Mesenchymal stem cell (in vitro differentiated cells and primary cell): Measurements from ENCODE around the gene ATP9B.

Experiments used
- DNase-seq: peaks from one replicate; pipeline ENCODE4 v3.0.0-alpha.2; 2013
- H2AFZ ChIP-seq: one replicate; pipeline ENCODE4 v1.6.1; 2013; ENCODE audit warnings: low read depth, mild to moderate bottlenecking, control low read depth, inconsistent platforms, low read length, moderate library complexity
- H2AK5ac ChIP-seq: 2 replicates; pipeline ENCODE4 v1.6.1; 2013; ENCODE audit warnings: low read length, moderate library complexity, mild to moderate bottlenecking, inconsistent platforms; ENCODE audit not compliant: severe bottlenecking
- H2BK120ac ChIP-seq: one replicate; pipeline ENCODE4 v1.6.1; 2013; ENCODE audit warnings: low read depth, mild to moderate bottlenecking, inconsistent platforms, low read length, moderate library complexity
- H2BK12ac ChIP-seq, 2 experiments: one replicate each; pipeline ENCODE4 v1.6.1; 2013; ENCODE audit warnings: inconsistent platforms in 2 of 2, low read length in 2 of 2, mild to moderate bottlenecking in 2 of 2, moderate library complexity in 2 of 2, control low read depth in 1 of 2
- H2BK15ac ChIP-seq: one replicate; pipeline ENCODE4 v1.6.1; 2013; ENCODE audit warnings: mild to moderate bottlenecking, low read depth, inconsistent platforms; ENCODE audit not compliant: poor library complexity, severe bottlenecking
- H2BK5ac ChIP-seq: 2 replicates; pipeline ENCODE4 v1.6.1; 2013; ENCODE audit warnings: low read depth, mild to moderate bottlenecking, low read length, control low read depth, inconsistent platforms; ENCODE audit not compliant: poor library complexity, severe bottlenecking
- H3K14ac ChIP-seq, 2 experiments: one replicate each; pipeline ENCODE4 v1.6.1; 2013; ENCODE audit warnings: inconsistent platforms in 2 of 2, low read length in 2 of 2, control low read depth in 1 of 2, mild to moderate bottlenecking in 1 of 2, moderate library complexity in 1 of 2
- H3K18ac ChIP-seq, 2 experiments: one replicate each; pipeline ENCODE4 v1.6.1; 2013; ENCODE audit warnings: inconsistent platforms in 2 of 2, low read length in 2 of 2, control low read depth in 1 of 2, low read depth in 1 of 2, mild to moderate bottlenecking in 1 of 2
- H3K23ac ChIP-seq, 2 experiments: one replicate each; pipeline ENCODE4 v1.6.1; 2013; ENCODE audit warnings: inconsistent platforms in 2 of 2, low read length in 2 of 2, mild to moderate bottlenecking in 2 of 2, moderate library complexity in 2 of 2, control low read depth in 1 of 2
- H3K27ac ChIP-seq: 2 replicates; pipeline ENCODE4 v1.5.1; 2013; ENCODE audit warnings: mild to moderate bottlenecking, moderate library complexity, low read length, control low read depth, inconsistent platforms; ENCODE audit not compliant: poor library complexity, severe bottlenecking
- H3K27me3 ChIP-seq, 2 experiments: 2 replicates each; pipeline versions ENCODE4 v1.6.1 to v1.7.0; 2013; ENCODE audit warnings: low read length in 2 of 2, mild to moderate bottlenecking in 2 of 2, moderate library complexity in 2 of 2, control low read depth in 1 of 2, inconsistent platforms in 1 of 2; ENCODE audit not compliant: control insufficient read depth in 1 of 2, insufficient read depth in 1 of 2
- H3K36me3 ChIP-seq, 2 experiments: 2 replicates each; pipeline versions ENCODE4 v1.6.1 to v1.7.0; 2013; ENCODE audit warnings: low read length in 2 of 2, control low read depth in 1 of 2, inconsistent platforms in 1 of 2, low read depth in 1 of 2, mild to moderate bottlenecking in 1 of 2; ENCODE audit not compliant: insufficient read depth in 2 of 2, control insufficient read depth in 1 of 2
- H3K4ac ChIP-seq, 2 experiments: one replicate each; pipeline ENCODE4 v1.6.1; 2013; ENCODE audit warnings: inconsistent platforms in 2 of 2, low read length in 2 of 2, mild to moderate bottlenecking in 2 of 2, moderate library complexity in 2 of 2, control low read depth in 1 of 2, low read depth in 1 of 2
- H3K4me1 ChIP-seq: 2 replicates; pipeline ENCODE4 v1.6.1; 2013; ENCODE audit warnings: low read depth, low read length, control low read depth; ENCODE audit not compliant: control insufficient read depth, insufficient read depth
- H3K4me2 ChIP-seq: 2 replicates; pipeline ENCODE4 v1.6.1; 2013; ENCODE audit warnings: low read length, mild to moderate bottlenecking, inconsistent platforms; ENCODE audit not compliant: poor library complexity, severe bottlenecking
- H3K4me3 ChIP-seq, 2 experiments: 2 replicates each; pipeline versions ENCODE4 v1.5.1 to v1.7.0; 2013; ENCODE audit warnings: low read length in 2 of 2, mild to moderate bottlenecking in 2 of 2, control low read depth in 1 of 2, low read depth in 1 of 2; ENCODE audit not compliant: insufficient read depth in 1 of 2
- H3K79me1 ChIP-seq: replicated peaks from 2 replicates; pipeline ENCODE4 v1.6.1; 2013; ENCODE audit warnings: mild to moderate bottlenecking, control low read depth, low read length, inconsistent platforms; ENCODE audit not compliant: poor library complexity, severe bottlenecking
- H3K9ac ChIP-seq: 2 replicates; pipeline ENCODE4 v1.7.0; 2013; ENCODE audit warnings: mild to moderate bottlenecking, low read length, moderate library complexity
- H3K9me3 ChIP-seq: 2 replicates; pipeline ENCODE4 v1.7.0; 2013; ENCODE audit warnings: mild to moderate bottlenecking, low read length; ENCODE audit not compliant: control insufficient read depth
- H4K8ac ChIP-seq: one replicate; pipeline ENCODE4 v1.6.1; 2013; ENCODE audit warnings: inconsistent platforms, mild to moderate bottlenecking, low read length, moderate library complexity
- H4K91ac ChIP-seq: one replicate; pipeline ENCODE4 v1.6.1; 2013; ENCODE audit warnings: mild to moderate bottlenecking, low read length, inconsistent platforms
- WGBS: methylation state at CpG from one replicate; pipeline ENCODE4 v1.1.7; 2013; ENCODE audit warnings: mixed read lengths; 5-methylcytosine and 5-hydroxymethylcytosine counted together

Gene ATP9B

GRCh38 chr18:79410171-79410641 is 341.0 kb downstream of the ATP9B start:
- H3K36me3 ChIP-seq, result peaks cover 13 to 14% of the 10 kb centered on the region in 2 experiments
- no peak overlapping the region for H2BK120ac ChIP-seq
- H3K4ac ChIP-seq, result no peak overlapping the region
- no peak overlapping the region for H2AFZ ChIP-seq
- H3K18ac ChIP-seq, result no peak overlapping the region
- no peak overlapping the region for H2BK12ac ChIP-seq
- no peak overlapping the region for H2AK5ac ChIP-seq
- no peak overlapping the region for H3K27ac ChIP-seq
- 95% methylated on average over 30 of the region's 30 CpGs for WGBS
- peaks cover 0 to 18% of the 10 kb centered on the region in 2 experiments for H3K27me3 ChIP-seq
- no peak overlapping the region for H2BK5ac ChIP-seq
- H3K4me2 ChIP-seq, result no peak overlapping the region
- H3K14ac ChIP-seq, result no peak overlapping the region
- H3K79me1 ChIP-seq, result peaks cover 4% of the 10 kb centered on the region
- no peak overlapping the region for H4K91ac ChIP-seq
- no peak overlapping the region for H3K4me3 ChIP-seq
- H2BK15ac ChIP-seq, result no peak overlapping the region
- H3K9me3 ChIP-seq, result no peaks in the 10 kb centered on the region
- peak overlapping the region; percentile 36 for H4K8ac ChIP-seq
- no peak for DNase-seq
- H3K9ac ChIP-seq, result no peak overlapping the region
- H3K23ac ChIP-seq, result no peak overlapping the region
- peaks cover 16% of the 10 kb centered on the region for H3K4me1 ChIP-seq

- peaks cover 16% of the 10 kb centered on the region for H3K4me1 ChIP-seq
- no peak overlapping the region for H3K27ac ChIP-seq
- peaks cover 4% of the 10 kb centered on the region for H3K79me1 ChIP-seq
- no peaks in the 10 kb centered on the region for H3K9me3 ChIP-seq
- no peak overlapping the region for H3K4ac ChIP-seq
- no peak overlapping the region for H3K18ac ChIP-seq
- no peak overlapping the region for H2BK15ac ChIP-seq
- no peak overlapping the region for H3K14ac ChIP-seq
- no peak overlapping the region for H2BK5ac ChIP-seq
- no peak overlapping the region for H3K4me3 ChIP-seq
- no peak overlapping the region for H4K8ac ChIP-seq
- H3K27me3 ChIP-seq, result peaks cover 0 to 18% of the 10 kb centered on the region in 2 experiments
- H3K36me3 ChIP-seq, result peaks cover 13 to 14% of the 10 kb centered on the region in 2 experiments
- H2AK5ac ChIP-seq, result no peak overlapping the region
- no peak overlapping the region for H3K23ac ChIP-seq
- no peak overlapping the region for H2AFZ ChIP-seq
- no peak overlapping the region for H3K9ac ChIP-seq
- no peak for DNase-seq
- 97% methylated on average over 83 of the region's 84 CpGs for WGBS
- H2BK12ac ChIP-seq, result no peak overlapping the region
- H4K91ac ChIP-seq, result no peak overlapping the region
- H2BK120ac ChIP-seq, result no peak overlapping the region
- H3K4me2 ChIP-seq, result no peak overlapping the region
Observed at GRCh38 chr18:79410731-79411613, 341.8 kb downstream of the ATP9B start.

DNA sequence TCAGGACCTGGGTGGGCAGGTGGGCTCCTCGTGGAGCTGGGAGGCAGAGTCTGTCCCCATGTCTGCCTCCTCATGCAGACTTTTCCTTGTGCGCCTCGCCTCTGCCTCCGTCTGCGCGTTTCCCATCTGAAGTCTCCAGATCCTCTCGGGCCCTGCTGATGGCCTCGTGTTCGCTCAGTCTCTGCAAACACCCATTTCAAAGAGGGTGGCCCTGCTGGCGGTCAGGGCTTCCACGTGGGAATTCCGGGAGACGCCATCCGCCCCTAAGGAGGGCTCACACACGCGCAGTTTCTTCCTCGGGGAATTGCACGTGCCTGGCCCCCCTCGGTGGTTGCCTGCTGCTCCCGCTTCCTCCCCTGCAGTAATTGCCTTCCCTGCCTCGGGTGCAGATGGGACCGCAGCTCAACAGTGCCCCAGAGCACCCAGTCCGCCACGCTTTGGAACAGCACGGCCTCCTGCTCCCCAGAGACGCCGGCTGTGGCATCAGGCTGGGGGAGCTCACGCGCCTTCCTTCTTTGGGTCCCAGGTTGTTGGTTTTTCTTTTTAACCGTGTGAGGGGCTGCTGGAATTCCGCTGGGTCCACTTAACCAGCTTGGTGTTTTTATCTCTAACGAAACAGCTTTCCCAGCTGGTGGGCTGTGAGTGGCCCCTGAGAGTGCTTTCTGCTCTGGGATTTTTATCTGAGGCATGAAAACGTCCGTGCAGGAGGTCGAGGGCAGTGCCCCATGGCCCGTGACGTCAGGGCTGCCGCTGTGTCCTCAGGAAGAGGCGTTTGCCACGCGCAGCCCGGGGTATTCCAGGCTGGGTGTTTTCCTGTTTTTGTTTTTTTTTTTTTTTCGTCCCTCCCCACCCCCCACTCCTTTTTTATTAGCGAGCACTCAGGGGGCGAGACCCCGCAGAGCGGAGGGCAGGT is 342.7 kb downstream of the ATP9B start:
- H2BK12ac ChIP-seq, result no peak overlapping the region
- H2BK120ac ChIP-seq, result no peak overlapping the region
- H3K14ac ChIP-seq, result peak overlapping the region in 1 of 2 experiments; percentile 38
- H3K27me3 ChIP-seq, result peaks cover 0 to 25% of the 10 kb centered on the region in 2 experiments
- H3K4me1 ChIP-seq, result peaks cover 16% of the 10 kb centered on the region
- H3K9me3 ChIP-seq, result no peaks in the 10 kb centered on the region
- H4K8ac ChIP-seq, result no peak overlapping the region
- peaks cover 11 to 13% of the 10 kb centered on the region in 2 experiments for H3K36me3 ChIP-seq
- no peak overlapping the region for H2BK5ac ChIP-seq
- WGBS, result 80% methylated on average over 46 of the region's 47 CpGs
- no peak overlapping the region for H2AK5ac ChIP-seq
- H3K4ac ChIP-seq, result no peak overlapping the region
- H3K4me2 ChIP-seq, result peak overlapping the region; percentile 49
- no peak overlapping the region for H3K4me3 ChIP-seq
- H3K18ac ChIP-seq, result peak overlapping the region in 1 of 2 experiments; percentile 0
- no peak for DNase-seq
- no peak overlapping the region for H2BK15ac ChIP-seq
- H4K91ac ChIP-seq, result no peak overlapping the region
- H3K9ac ChIP-seq, result no peak overlapping the region
- no peak overlapping the region for H2AFZ ChIP-seq
- H3K79me1 ChIP-seq, result peaks cover 2% of the 10 kb centered on the region
- H3K27ac ChIP-seq, result no peak overlapping the region
- no peak overlapping the region for H3K23ac ChIP-seq

GRCh38 chr18:79413025-79413424 is 343.8 kb downstream of the ATP9B start:
- H3K14ac ChIP-seq, result no peak overlapping the region
- H3K9me3 ChIP-seq, result no peaks in the 10 kb centered on the region
- H3K4me3 ChIP-seq, result no peak overlapping the region
- H3K79me1 ChIP-seq, result peaks cover 2% of the 10 kb centered on the region
- no peak for DNase-seq
- no peak overlapping the region for H3K9ac ChIP-seq
- no peak overlapping the region for H2AK5ac ChIP-seq
- H2BK15ac ChIP-seq, result no peak overlapping the region
- peaks cover 0 to 25% of the 10 kb centered on the region in 2 experiments for H3K27me3 ChIP-seq
- peaks cover 16% of the 10 kb centered on the region for H3K4me1 ChIP-seq
- H2BK12ac ChIP-seq, result no peak overlapping the region
- H3K4ac ChIP-seq, result no peak overlapping the region
- 94% methylated on average over 16 of the region's 16 CpGs for WGBS
- H4K8ac ChIP-seq, result no peak overlapping the region
- no peak overlapping the region for H2BK5ac ChIP-seq
- no peak overlapping the region for H2AFZ ChIP-seq
- peaks cover 11 to 13% of the 10 kb centered on the region in 2 experiments for H3K36me3 ChIP-seq
- H3K23ac ChIP-seq, result no peak overlapping the region
- no peak overlapping the region for H3K18ac ChIP-seq
- no peak overlapping the region for H2BK120ac ChIP-seq
- H3K27ac ChIP-seq, result no peak overlapping the region
- H3K4me2 ChIP-seq, result no peak overlapping the region
- no peak overlapping the region for H4K91ac ChIP-seq
